HCT116 (cell line): ENCODE data around the gene RBM8A. TPM values are rescaled to one million over a fixed set of nuclear protein-coding genes. Genes with fewer than 3 reads are reported as not detected.
A peak's percentile ranks its signal among the peaks of the same experiment; 100 is the strongest.

Experiments
- ATAC-seq: fragments of 200-7000 bp; cut with Tn5 transposase; 2 replicates; pipeline ENCODE4 v1.9.1; 2020; ENCODE audit warnings: mild to moderate bottlenecking, moderate library complexity
- BruUV-seq: library from RNA; stranded (reverse); fragments of 400-500 nt; replicated peaks from 2 replicates; lab custom pipeline; 2021; lab: Mats Ljungman, UMichigan
- CTCF ChIA-PET: fragments of 300-600 bp; sonication (Branson Sonifier 250); formaldehyde crosslinking; loops from one replicate; lab custom pipeline; 2021; ENCODE audit warnings: antibody characterized with exemption; lab: Charles Lee
- POLR2A ChIA-PET: fragments of 300-600, 350-600 bp; sonication (Branson Sonifier 250); formaldehyde crosslinking; loops from one replicate; lab custom pipeline; 2021; ENCODE audit warnings: antibody characterized with exemption; lab: Charles Lee
- RAD21 ChIA-PET, 2 experiments: fragments of 300-600 bp; sonication (Branson Sonifier 250); formaldehyde crosslinking; loops; one replicate each; lab custom pipeline; 2023; ENCODE audit warnings: low total read pairs in 2 of 2; ENCODE audit not compliant: uncharacterized antibody in 2 of 2, unreplicated experiment in 2 of 2, low non-redundant PET in 1 of 2; lab: Charles Lee
- DNase-seq: peaks from one replicate; pipeline ENCODE4 v3.0.0-alpha.2; 2010; ENCODE audit warnings: low read depth, low spot score
- H2AFZ ChIP-seq: fragments of 200-600 bp; shearing (Covaris generic), sonication (generic); 2 replicates; pipeline ENCODE4 v1.6.1; 2017; ENCODE audit warnings: low read depth, mixed run types, mixed read lengths, antibody characterized with exemption, low read length; ENCODE audit not compliant: poor library complexity, severe bottlenecking
- H3K27ac ChIP-seq: 2 replicates; pipeline ENCODE4 v1.5.1; 2012; ENCODE audit warnings: low read depth, low read length
- H3K27me3 ChIP-seq: fragments of 200-600 bp; sonication (generic); 2 replicates; pipeline ENCODE4 v1.6.1; 2016; ENCODE audit warnings: mixed run types, low read length, mixed read lengths; ENCODE audit not compliant: insufficient read depth
- H3K36me3 ChIP-seq, 2 experiments: fragments of 200-500 bp in 1 of 2; fragments of 200-600 bp in 1 of 2; sonication (Bioruptor generic) in 1 of 2; sonication (generic) in 1 of 2; 2 replicates each; pipeline versions ENCODE4 v1.5.1 to v1.6.1; 2014 to 2016; ENCODE audit warnings: low read length in 2 of 2, inconsistent platforms in 1 of 2, mixed read lengths in 1 of 2, mixed run types in 1 of 2; ENCODE audit not compliant: insufficient read depth in 2 of 2, control insufficient read depth in 1 of 2
- H3K4me1 ChIP-seq, 2 experiments: fragments of 200-600 bp in 1 of 2; sonication (generic) in 1 of 2; 2 replicates each; pipeline versions ENCODE4 v1.5.1 to v1.6.1; 2012 to 2017; ENCODE audit warnings: low read length in 2 of 2, inconsistent platforms in 1 of 2, mild to moderate bottlenecking in 1 of 2, mixed read lengths in 1 of 2, mixed run types in 1 of 2, moderate library complexity in 1 of 2; ENCODE audit not compliant: insufficient read depth in 2 of 2, control insufficient read depth in 1 of 2
- H3K4me2 ChIP-seq: fragments of 200-600 bp; sonication (generic); 2 replicates; pipeline ENCODE4 v1.6.1; 2017; ENCODE audit warnings: mixed run types, low read length, mixed read lengths
- H3K4me3 ChIP-seq, 2 experiments: fragments of 200-600 bp in 1 of 2; sonication (generic) in 1 of 2; replicated peaks in 1 of 2; 2 replicates each; pipeline ENCODE4 v1.5.1; 2011 to 2016; ENCODE audit warnings: low read length in 2 of 2, control low read depth in 1 of 2, low read depth in 1 of 2, mild to moderate bottlenecking in 1 of 2, mixed read lengths in 1 of 2, mixed run types in 1 of 2
- H3K79me2 ChIP-seq: fragments of 200-600 bp; sonication (generic); 2 replicates; pipeline ENCODE4 v1.6.1; 2017; ENCODE audit warnings: mild to moderate bottlenecking, mixed run types, low read length, moderate library complexity, mixed read lengths; ENCODE audit not compliant: insufficient read depth
- H3K9ac ChIP-seq: fragments of 200-600 bp; sonication (generic); 2 replicates; pipeline ENCODE4 v1.6.1; 2016; ENCODE audit warnings: low read length, mixed read lengths
- H3K9me2 ChIP-seq: fragments of 200-600 bp; sonication (generic), shearing (Covaris generic); 2 replicates; pipeline ENCODE4 v1.6.1; 2017; ENCODE audit warnings: mixed run types, mild to moderate bottlenecking, moderate library complexity; ENCODE audit not compliant: insufficient read depth
- H3K9me3 ChIP-seq, 2 experiments: fragments of 200-500 bp in 1 of 2; fragments of 200-600 bp in 1 of 2; sonication (Bioruptor generic) in 1 of 2; sonication (generic) in 1 of 2; 2 replicates each; pipeline ENCODE4 v1.6.1; 2014 to 2017; ENCODE audit warnings: low read length in 2 of 2, mixed read lengths in 2 of 2, inconsistent platforms in 1 of 2, low read depth in 1 of 2, mild to moderate bottlenecking in 1 of 2, mixed run types in 1 of 2, moderate library complexity in 1 of 2; ENCODE audit not compliant: control insufficient read depth in 1 of 2, insufficient read depth in 1 of 2
- H4K20me1 ChIP-seq: fragments of 200-600 bp; sonication (generic), shearing (Covaris generic); 2 replicates; pipeline ENCODE4 v1.6.1; 2017; ENCODE audit warnings: mixed run types, mild to moderate bottlenecking, moderate library complexity; ENCODE audit not compliant: insufficient read depth
- CBX3 ChIP-seq: IDR thresholded peaks from 2 replicates; pipeline ENCODE4 v1.6.1; 2012; ENCODE audit warnings: low read depth
- ELF1 ChIP-seq: IDR thresholded peaks from 2 replicates; pipeline ENCODE4 v1.6.1; 2012; ENCODE audit warnings: low read depth, borderline replicate concordance
- POLR2AphosphoS5 ChIP-seq: IDR thresholded peaks from 2 replicates; pipeline ENCODE4 v1.6.1; 2011; ENCODE audit warnings: mild to moderate bottlenecking, low read depth, low read length, moderate library complexity
- SIN3A ChIP-seq: IDR thresholded peaks from 2 replicates; pipeline ENCODE4 v1.6.1; 2012; ENCODE audit warnings: low read depth
- YY1 ChIP-seq: IDR thresholded peaks from 2 replicates; pipeline ENCODE4 v1.6.1; 2011; ENCODE audit warnings: low read length, low read depth, moderate library complexity, mild to moderate bottlenecking; ENCODE audit not compliant: insufficient replicate concordance; ENCODE audit errors: extremely low read depth
- ZFX ChIP-seq: fragments of 450-650 bp; IDR thresholded peaks from 2 replicates; pipeline ENCODE4 v1.6.1; 2017
- intact Hi-C: fragments of 100-400 bp; cut with micrococcal nuclease; formaldehyde crosslinking; loops from 2 replicates; pipeline ENCODE4 v1.10.0; 2022
- total RNA-seq: library from RNA; stranded (reverse); gene quantifications from one replicate; pipeline ENCODE4 v1.2.1, GENCODE V29; 2021; ENCODE audit not compliant: unreplicated experiment
- TF ChIP-seq, protein P1 (sequence below): IDR thresholded peaks from 2 replicates; pipeline ENCODE4 v1.6.1; 2011; ENCODE audit warnings: mild to moderate bottlenecking, low read length, moderate library complexity; ENCODE audit not compliant: insufficient replicate concordance; ENCODE audit errors: extremely low read depth

The RBM8A gene
- total RNA-seq, 1 experiment from 2014 or later, result 195 TPM

GRCh38 chr1:145927916-145928643, 796 bp upstream of the RBM8A start:
- Histone ChIP-seq H3K4me3 (peak overlapping the region; percentile 86 to 88), H3K36me3 (peaks cover 5 to 6% of the 10 kb centered on the region in 2 experiments; a peak in 3 of 4 replicates), H3K9me3 (no peaks in the 10 kb centered on the region), H3K4me1 (peaks cover 9 to 18% of the 10 kb centered on the region in 2 experiments; a peak in 3 of 4 replicates), H3K9ac (peak overlapping the region; percentile 97), H4K20me1 (no peaks in the 10 kb centered on the region), H3K27ac (peak overlapping the region; percentile 99), H3K4me2 (peak overlapping the region; percentile 81), H2AFZ (no peak overlapping the region), H3K9me2 (no peaks in the 10 kb centered on the region), H3K79me2 (peaks cover 16% of the 10 kb centered on the region), H3K27me3 (no peaks in the 10 kb centered on the region)
- peak; percentile 24 for ATAC-seq
- DNase-seq, result no peak
- POLR2A ChIA-PET, result interaction anchor here (0.6 to 2.1 kb wide), 18 partner anchors 9 to 647 kb away, joined by 3 to 22 read pairs (median 4); partner anchors contain the start of genes ANKRD34A, LIX1L, PEX11B and PIAS3
- intact Hi-C loops, result no loop called here
- TSS peak; percentile 95 for BruUV-seq
- RAD21 ChIA-PET, result interaction anchor here (0.7 to 1.5 kb wide), 4 partner anchors 30 to 83 kb away, joined by 3 to 5 read pairs (median 4); partner anchors contain the start of genes LIX1L (in 1 of the 2) and NUDT17 (in 1 of the 2)
- CTCF ChIA-PET, result interaction anchor here (1.0 to 2.1 kb wide), 9 partner anchors 9 to 79 kb away, joined by 3 to 11 read pairs (median 5); partner anchors contain the start of genes ANKRD34A, LIX1L, PIAS3 and POLR3GL
- TF ChIP-seq POLR2AphosphoS5 (0 out of 2 replicates have a peak, but pooled peaks have one; percentile 22), YY1 (no peak)

DNA sequence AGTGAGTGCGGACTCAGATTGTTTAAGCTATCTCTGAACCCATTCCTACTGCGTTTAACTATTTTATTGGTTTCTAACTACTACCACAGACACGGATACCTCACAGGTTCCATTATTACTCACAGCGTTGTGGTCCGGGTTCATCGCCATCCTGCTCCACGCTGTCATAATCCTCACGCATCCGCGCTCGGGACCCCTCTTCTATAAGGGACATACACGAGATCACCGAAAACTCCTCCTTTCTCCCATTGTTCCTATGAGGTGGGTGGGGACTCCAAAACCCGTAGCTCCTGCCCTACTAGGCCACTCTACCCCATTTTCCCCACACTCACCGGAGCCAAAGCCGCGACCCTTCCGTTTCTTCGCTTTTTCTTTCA, 610 bp downstream of the RBM8A start:
- DNase-seq, result no peak
- peaks cover 9 to 18% of the 10 kb centered on the region in 2 experiments; a peak in 3 of 4 replicates for H3K4me1 ChIP-seq

More for the DNA sequence above, 610 bp downstream of the RBM8A start:
- Histone ChIP-seq H3K79me2 (peaks cover 16% of the 10 kb centered on the region), H3K9me2 (no peaks in the 10 kb centered on the region), H3K4me2 (peak overlapping the region; percentile 81), H3K9ac (peak overlapping the region; percentile 97), H3K9me3 (no peaks in the 10 kb centered on the region), H2AFZ (no peak overlapping the region), H4K20me1 (no peaks in the 10 kb centered on the region), H3K4me3 (peak overlapping the region; percentile 86 to 88), H3K27ac (peak overlapping the region; percentile 99), H3K36me3 (peaks cover 6 to 8% of the 10 kb centered on the region in 2 experiments; a peak in 3 of 4 replicates), H3K27me3 (no peaks in the 10 kb centered on the region)
- CTCF ChIA-PET, result interaction anchor here (1.3 to 2.1 kb wide), 5 partner anchors 12 to 81 kb away, joined by 4 to 11 read pairs (median 6); partner anchors contain the start of genes ANKRD34A, PIAS3 and POLR3GL
- TSS peak; percentile 80 for BruUV-seq
- intact Hi-C loops, result no loop called here
- POLR2A ChIA-PET, result interaction anchor here (0.9 to 2.1 kb wide), 12 partner anchors 10 to 125 kb away, joined by 3 to 22 read pairs (median 6); partner anchors contain the start of genes ANKRD34A, ANKRD35, LIX1L and PIAS3
- peak; percentile 31 for ATAC-seq
- RAD21 ChIA-PET, result interaction anchor here in 1 of 2 experiments (1.5 kb wide), 1 partner anchor 35 kb away, joined by 5 read pairs; no protein-coding TSS in a partner anchor
- TF ChIP-seq, protein P1, sequence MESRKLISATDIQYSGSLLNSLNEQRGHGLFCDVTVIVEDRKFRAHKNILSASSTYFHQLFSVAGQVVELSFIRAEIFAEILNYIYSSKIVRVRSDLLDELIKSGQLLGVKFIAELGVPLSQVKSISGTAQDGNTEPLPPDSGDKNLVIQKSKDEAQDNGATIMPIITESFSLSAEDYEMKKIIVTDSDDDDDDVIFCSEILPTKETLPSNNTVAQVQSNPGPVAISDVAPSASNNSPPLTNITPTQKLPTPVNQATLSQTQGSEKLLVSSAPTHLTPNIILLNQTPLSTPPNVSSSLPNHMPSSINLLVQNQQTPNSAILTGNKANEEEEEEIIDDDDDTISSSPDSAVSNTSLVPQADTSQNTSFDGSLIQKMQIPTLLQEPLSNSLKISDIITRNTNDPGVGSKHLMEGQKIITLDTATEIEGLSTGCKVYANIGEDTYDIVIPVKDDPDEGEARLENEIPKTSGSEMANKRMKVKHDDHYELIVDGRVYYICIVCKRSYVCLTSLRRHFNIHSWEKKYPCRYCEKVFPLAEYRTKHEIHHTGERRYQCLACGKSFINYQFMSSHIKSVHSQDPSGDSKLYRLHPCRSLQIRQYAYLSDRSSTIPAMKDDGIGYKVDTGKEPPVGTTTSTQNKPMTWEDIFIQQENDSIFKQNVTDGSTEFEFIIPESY, result no peak
- TF ChIP-seq ELF1 (no peak), CBX3 (peak; percentile 4; the same call in 1 of the 2 replicates), ZFX (no peak; the same call in 1 of the 2 replicates), SIN3A (no peak), YY1 (no peak)
